K562 (cell line): ENCODE measurements around the gene ITPR1. TPM values are rescaled to one million over a fixed set of nuclear protein-coding genes. Genes with fewer than 3 reads are reported as not detected.

Source experiments
- ATAC-seq: fragments of 200-7000 bp; cut with Tn5 transposase; 3 replicates; pipeline ENCODE4 v1.9.1; 2020; ENCODE audit warnings: moderate library complexity
- BruUV-seq: library from RNA; stranded (reverse); fragments of 400-500 nt; replicated peaks from 2 replicates; lab custom pipeline; 2021; lab: Mats Ljungman, UMichigan
- CTCF ChIA-PET: fragments of 300-600 bp; formaldehyde crosslinking; extraction: SDS; loops from one replicate; lab custom pipeline; 2021; ENCODE audit warnings: low intra/inter-chr PET ratio; lab: Yijun Ruan, JAX
- POLR2A ChIA-PET: fragments of 300-600, 350-650 bp; sonication (Branson Sonifier 250); formaldehyde crosslinking; extraction: SDS; loops from one replicate; lab custom pipeline; 2021; ENCODE audit warnings: antibody characterized with exemption, inconsistent platforms; lab: Yijun Ruan, JAX
- DNase-seq, 4 experiments: peaks; one replicate each; pipeline versions ENCODE4 v3.0.0 to v3.0.0-alpha.2; 2011 to 2018; ENCODE audit warnings: low spot score in 3 of 4, mixed read lengths in 3 of 4; ENCODE audit errors: extremely low read depth in 1 of 4
- FAIRE-seq: peaks from 2 replicates; lab custom pipeline; 2011; peaks lifted over from hg19 to GRCh38; lab: Jason Lieb, UNC
- H2AFZ ChIP-seq: 2 replicates; pipeline ENCODE4 v1.6.0; 2011; ENCODE audit warnings: low read depth, low read length, control low read depth, inconsistent platforms
- H3K27ac ChIP-seq: fragments of 200-600 bp; 3 replicates; pipeline ENCODE4 v1.8.0; 2011; ENCODE audit warnings: low read depth, mild to moderate bottlenecking, control low read depth, inconsistent platforms, low read length, moderate library complexity, mixed read lengths; ENCODE audit errors: extremely low read depth
- H3K27me3 ChIP-seq, 2 experiments: fragments of 300-600 bp in 1 of 2; 2 replicates in 1 of 2; 3 replicates in 1 of 2; pipeline versions ENCODE4 v1.6.0 to v1.8.0; 2011; ENCODE audit warnings: inconsistent platforms in 2 of 2, low read length in 2 of 2, mild to moderate bottlenecking in 1 of 2, mixed read lengths in 1 of 2, moderate library complexity in 1 of 2; ENCODE audit not compliant: control insufficient read depth in 2 of 2, insufficient read depth in 2 of 2
- H3K36me3 ChIP-seq: fragments of 300-600 bp; 3 replicates; pipeline ENCODE4 v1.8.0; 2011; ENCODE audit warnings: mild to moderate bottlenecking, low read length, inconsistent platforms; ENCODE audit not compliant: control insufficient read depth, insufficient read depth
- H3K4me1 ChIP-seq, 2 experiments: fragments of 200-600 bp in 1 of 2; replicated peaks in 1 of 2; 2 replicates in 1 of 2; 3 replicates in 1 of 2; pipeline versions ENCODE4 v1.5.1 to v1.8.0; 2011; ENCODE audit warnings: inconsistent platforms in 2 of 2, low read length in 2 of 2, mild to moderate bottlenecking in 1 of 2, mixed read lengths in 1 of 2, moderate library complexity in 1 of 2; ENCODE audit not compliant: control insufficient read depth in 2 of 2, insufficient read depth in 2 of 2
- H3K4me2 ChIP-seq: 2 replicates; pipeline ENCODE4 v1.6.1; 2011; ENCODE audit warnings: low read length, control low read depth, inconsistent platforms, mixed read lengths; ENCODE audit not compliant: insufficient read depth
- H3K4me3 ChIP-seq: fragments of 200-600 bp; sonication (generic), shearing (Covaris generic); 2 replicates; pipeline ENCODE4 v1.5.1; 2016; ENCODE audit warnings: control low read depth, inconsistent platforms
- H3K79me2 ChIP-seq: fragments of 200-600 bp; 3 replicates; pipeline ENCODE4 v1.8.0; 2011; ENCODE audit warnings: low read length, inconsistent platforms; ENCODE audit not compliant: control insufficient read depth, insufficient read depth
- H3K9ac ChIP-seq, 2 experiments: 2 replicates each; pipeline versions ENCODE4 v1.6.0 to v1.6.1; 2011; ENCODE audit warnings: low read depth in 2 of 2, low read length in 2 of 2, control low read depth in 1 of 2, inconsistent platforms in 1 of 2, mild to moderate bottlenecking in 1 of 2, mixed read lengths in 1 of 2; ENCODE audit not compliant: insufficient read depth in 1 of 2
- H3K9me1 ChIP-seq: one replicate; pipeline ENCODE4 v1.6.0; 2011; ENCODE audit warnings: inconsistent platforms, mild to moderate bottlenecking, low read length, moderate library complexity; ENCODE audit not compliant: control insufficient read depth, insufficient read depth
- H3K9me3 ChIP-seq: replicated peaks from 2 replicates; pipeline ENCODE4 v1.5.1; 2011; ENCODE audit warnings: low read depth, low read length, inconsistent platforms; ENCODE audit not compliant: control insufficient read depth, insufficient read depth
- H4K20me1 ChIP-seq: replicated peaks from 2 replicates; pipeline ENCODE4 v1.6.1; 2011; ENCODE audit warnings: low read length, inconsistent platforms, mixed read lengths; ENCODE audit not compliant: control insufficient read depth, insufficient read depth
- AFF1 ChIP-seq, 2 experiments: fragments of 450-650 bp; IDR thresholded peaks; 2 replicates each; pipeline ENCODE4 v1.6.1; 2018; ENCODE audit warnings: mild to moderate bottlenecking in 2 of 2, low read depth in 1 of 2; ENCODE audit not compliant: partially characterized antibody in 2 of 2
- BCOR ChIP-seq: fragments of 450-650 bp; IDR thresholded peaks from 2 replicates; pipeline ENCODE4 v1.6.1; 2016
- C11orf30 ChIP-seq: fragments of 450-650 bp; IDR thresholded peaks from 2 replicates; pipeline ENCODE4 v1.6.1; 2016; ENCODE audit warnings: low read depth, mild to moderate bottlenecking
- EGR1 ChIP-seq: fragments of 450-650 bp; conservative IDR thresholded peaks from 2 replicates; pipeline ENCODE4 v1.6.1; 2017; ENCODE audit warnings: mild to moderate bottlenecking
- FOXJ2 ChIP-seq: fragments of 200-800 bp; sonication (Bioruptor generic); IDR thresholded peaks from 2 replicates; pipeline ENCODE4 v1.6.1; 2016; ENCODE audit warnings: missing genetic modification characterization, missing compliant biosample characterization
- MTA2 ChIP-seq: fragments of 450-650 bp; IDR thresholded peaks from 2 replicates; pipeline ENCODE4 v1.6.1; 2016; ENCODE audit warnings: low read depth
- PHF21A ChIP-seq: fragments of 450-650 bp; IDR thresholded peaks from 2 replicates; pipeline ENCODE4 v1.6.1; 2017; ENCODE audit warnings: low read depth, borderline replicate concordance
- RBM25 ChIP-seq: fragments of 200-400 bp; formaldehyde crosslinking; IDR thresholded peaks from 2 replicates; pipeline ENCODE4 v1.6.1; 2018; ENCODE audit warnings: low read length, low read depth, moderate library complexity; ENCODE audit not compliant: severe bottlenecking
- SMARCA5 ChIP-seq: fragments of 450-650 bp; IDR thresholded peaks from 2 replicates; pipeline ENCODE4 v1.6.1; 2016
- TEAD2 ChIP-seq: fragments of 450-650 bp; IDR thresholded peaks from 2 replicates; pipeline ENCODE4 v1.6.1; 2016; ENCODE audit warnings: missing genetic modification characterization, control low read depth, missing compliant biosample characterization
- THRAP3 ChIP-seq: fragments of 450-650 bp; IDR thresholded peaks from 2 replicates; pipeline ENCODE4 v1.6.1; 2016; ENCODE audit warnings: mild to moderate bottlenecking, inconsistent platforms, borderline replicate concordance
- ZFP36 ChIP-seq: fragments of 150-350 bp; IDR thresholded peaks from 2 replicates; pipeline ENCODE4 v1.6.1; 2018; ENCODE audit warnings: low read length, low read depth; ENCODE audit not compliant: partially characterized antibody
- ZKSCAN1 ChIP-seq: fragments of 150-350 bp; IDR thresholded peaks from 2 replicates; pipeline ENCODE4 v1.6.1; 2016; ENCODE audit warnings: low read depth, low read length
- ZNF253 ChIP-seq: fragments of 250-450 bp; sonication (Bioruptor Pico); conservative IDR thresholded peaks from 2 replicates; pipeline ENCODE4 v1.6.1; 2021; ENCODE audit warnings: mild to moderate bottlenecking
- ZNF263 ChIP-seq: sonication (generic); formaldehyde crosslinking; IDR thresholded peaks from 2 replicates; pipeline ENCODE4 v1.8.0; 2022; ENCODE audit warnings: mild to moderate bottlenecking, missing genetic modification reagents, borderline replicate concordance
- ZNF436 ChIP-seq: fragments of 250-450, 450-650 bp; sonication (Bioruptor Pico); formaldehyde crosslinking; IDR thresholded peaks from 2 replicates; pipeline ENCODE4 v1.7.0; 2020; ENCODE audit warnings: mild to moderate bottlenecking
- WGBS: fragments of 100-300 bp; shearing (Covaris generic); methylation state at CpG from one replicate; pipeline ENCODE4 v1.1.6; 2016; ENCODE audit warnings: low coverage, mixed read lengths; ENCODE audit not compliant: insufficient coverage; ENCODE audit errors: missing lambda C conversion rate; 5-methylcytosine and 5-hydroxymethylcytosine counted together
- in situ Hi-C: fragments of 300-500 bp; cut with MboI; formaldehyde crosslinking; loops from 4 replicates; pipeline ENCODE4 v1.15.0; 2018; ENCODE audit warnings: inconsistent platforms, mixed read lengths
- intact Hi-C: fragments of 100-400 bp; cut with micrococcal nuclease; formaldehyde crosslinking; loops from 2 replicates; pipeline ENCODE4 v1.14.2; 2022
- polyA plus RNA-seq, 8 experiments: library from polyadenylated mRNA; depleted of rRNA in 4 of 8; stranded (reverse) in 5 of 8; unstranded in 3 of 8; fragments of >200 nt; fragmentation: Nextera tagmentation in 2 of 8; fragmentation: Illumina TruSeq in 1 of 8; extraction: Ambion mirVana in 2 of 8; extraction: Trizol in 1 of 8; gene quantifications; 2 replicates each; pipeline versions ENCODE4 v1.2.1 to v1.2.3, GENCODE V29; 2011 to 2014; ENCODE audit warnings: inconsistent platforms in 1 of 8, missing spikeins in 1 of 8
- total RNA-seq, 7 experiments: library from RNA; depleted of rRNA in 6 of 7; stranded (reverse); fragments of >200 nt in 6 of 7; fragmentation: Illumina TruSeq in 2 of 7; extraction: Trizol in 2 of 7; gene quantifications; 2 replicates each; pipeline versions ENCODE4 v1.2.1 to v1.2.3, GENCODE V29; 2011 to 2021; ENCODE audit warnings: low replicate concordance in 1 of 7
- TF ChIP-seq, protein P1 (sequence below): fragments of 450-650 bp; formaldehyde crosslinking; IDR thresholded peaks from 2 replicates; pipeline ENCODE4 v1.4.0; 2020; ENCODE audit warnings: mild to moderate bottlenecking, mixed read lengths

Gene ITPR1
- total and polyA plus RNA-seq, 9 of the 15 experiments (the other 6 are each of a cell fraction or from before 2014, with no cell fraction given), result 22.4 to 40.0 (median 27.4) TPM

DNA sequence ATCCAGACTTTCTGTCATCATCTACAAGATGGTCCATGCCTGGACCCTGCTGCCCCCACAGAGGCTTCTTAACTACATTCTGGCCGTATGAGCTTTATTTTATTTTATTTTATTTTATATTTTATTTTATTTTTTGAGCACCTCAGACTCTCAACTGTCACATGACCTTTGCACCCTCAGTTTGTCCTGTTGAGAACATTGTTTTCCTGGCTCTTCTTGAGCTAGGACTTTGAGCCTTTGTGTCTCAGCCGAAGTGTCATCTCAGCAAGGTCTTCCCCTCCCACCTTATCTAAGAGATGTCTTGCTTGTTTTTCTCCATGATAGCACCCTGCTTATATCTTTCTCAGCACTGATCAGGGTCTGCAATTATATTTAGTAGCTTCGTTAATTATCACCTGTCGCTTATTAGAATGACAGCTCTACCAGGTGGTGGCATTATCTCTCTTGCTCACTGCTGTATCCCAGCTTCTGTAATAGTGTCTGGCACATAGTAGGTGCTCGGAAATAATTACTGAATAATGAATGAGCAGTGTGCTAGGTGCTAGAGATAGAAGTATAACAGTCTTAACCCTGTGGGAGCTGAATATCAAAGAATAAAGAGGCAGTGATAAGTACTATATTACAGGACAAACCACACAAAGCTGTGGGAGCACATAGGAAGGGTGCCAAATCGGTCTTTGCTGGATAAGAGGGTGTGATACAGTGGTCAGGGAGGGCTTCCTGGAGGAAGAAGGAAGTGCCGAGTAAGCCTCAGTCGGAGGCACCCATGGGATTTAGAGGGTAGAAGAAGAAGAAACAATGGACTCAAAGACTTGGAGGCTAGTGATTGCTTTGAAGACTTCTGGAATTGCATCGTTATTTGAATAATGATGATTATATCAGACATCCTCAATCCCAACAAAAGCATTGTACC, 136.2 kb downstream of the ITPR1 start:
- Histone ChIP-seq H3K9me1 (no peaks in the 10 kb centered on the region), H3K27me3 (no peaks in the 10 kb centered on the region), H3K27ac (no peak overlapping the region), H3K4me1 (peaks cover 0 to 2% of the 10 kb centered on the region in 2 experiments; a peak in 1 of 5 replicates), H2AFZ (no peak overlapping the region), H3K36me3 (no peaks in the 10 kb centered on the region), H3K4me2 (no peak overlapping the region), H3K79me2 (no peaks in the 10 kb centered on the region), H3K9me3 (no peaks in the 10 kb centered on the region), H3K9ac (no peak overlapping the region), H3K4me3 (no peak overlapping the region), H4K20me1 (no peaks in the 10 kb centered on the region)
- in situ Hi-C loops, result no loop called here
- CTCF ChIA-PET, result interaction anchor here (1.3 kb wide), 1 partner anchor 279 kb away, joined by 3 read pairs; no protein-coding TSS in a partner anchor
- ATAC-seq, result no peak
- BruUV-seq, result no TSS peak
- FAIRE-seq, result no peak
- TF ChIP-seq BCOR, result 0 out of 2 replicates have a peak, but pooled peaks have one; percentile 42
- peak; percentile 87; the same call in 1 of the 2 replicates for TF ChIP-seq ZKSCAN1
- peak; percentile 95 for TF ChIP-seq ZFP36
- no peak for TF ChIP-seq TEAD2
- no peak for TF ChIP-seq AFF1 (IDR thresholded peaks at IDR 0.05; ENCODE audit: low read depth in 1 of 2, partially characterized antibody in 2 of 2)
- TF ChIP-seq, protein P1, sequence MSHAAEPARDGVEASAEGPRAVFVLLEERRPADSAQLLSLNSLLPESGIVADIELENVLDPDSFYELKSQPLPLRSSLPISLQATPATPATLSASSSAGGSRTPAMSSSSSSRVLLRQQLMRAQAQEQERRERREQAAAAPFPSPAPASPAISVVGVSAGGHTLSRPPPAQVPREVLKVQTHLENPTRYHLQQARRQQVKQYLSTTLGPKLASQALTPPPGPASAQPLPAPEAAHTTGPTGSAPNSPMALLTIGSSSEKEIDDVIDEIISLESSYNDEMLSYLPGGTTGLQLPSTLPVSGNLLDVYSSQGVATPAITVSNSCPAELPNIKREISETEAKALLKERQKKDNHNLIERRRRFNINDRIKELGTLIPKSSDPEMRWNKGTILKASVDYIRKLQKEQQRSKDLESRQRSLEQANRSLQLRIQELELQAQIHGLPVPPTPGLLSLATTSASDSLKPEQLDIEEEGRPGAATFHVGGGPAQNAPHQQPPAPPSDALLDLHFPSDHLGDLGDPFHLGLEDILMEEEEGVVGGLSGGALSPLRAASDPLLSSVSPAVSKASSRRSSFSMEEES (CRISPR knock-in tag), result peak; percentile 64
- TF ChIP-seq PHF21A, result no peak
- peak; percentile 14 for TF ChIP-seq RBM25
- no peak for TF ChIP-seq ZNF263 (CRISPR knock-in tag)
- no peak for TF ChIP-seq MTA2
- peak; percentile 78; the same call in 1 of the 2 replicates for TF ChIP-seq ZNF436 (CRISPR knock-in tag)
- TF ChIP-seq THRAP3, result no peak
- TF ChIP-seq C11orf30, result no peak
- TF ChIP-seq FOXJ2 (tag), result no peak
- peak; percentile 22; the same call in 1 of the 2 replicates for TF ChIP-seq SMARCA5
- no peak for TF ChIP-seq ZNF253 (CRISPR knock-in tag)
- TF ChIP-seq EGR1, result no peak
- no peak for DNase-seq
- POLR2A ChIA-PET, result interaction anchor here (0.7 to 1.5 kb wide), 3 partner anchors 135 to 283 kb away, joined by 3 to 6 read pairs (median 3); no protein-coding TSS in a partner anchor
- intact Hi-C loops, result loop anchor here (5.0 kb wide), 2 partner anchors 97 to 162 kb away; partner anchors contain the start of gene SUMF1
- 61% methylated on average over 9 of the region's 9 CpGs for WGBS
